Left hindlimb (tissue), 1 donor: ENCODE data around the gene CRABP2.

Source experiments
- DNase-seq: peaks from one replicate; pipeline ENCODE4 v3.0.0-alpha.2; 2018

Gene CRABP2

GRCh38 chr1:156705321-156705917 lies at the start of gene CRABP2:
CRABP2 (minus strand) TSS chr1:156705583; CDS start chr1:156705446, 137 bp downstream.
- peak; percentile 86 for DNase-seq

- DNase-seq = no peak
Observed at GRCh38 chr1:156754219-156754618, 48.8 kb upstream of the CRABP2 start.

DNA sequence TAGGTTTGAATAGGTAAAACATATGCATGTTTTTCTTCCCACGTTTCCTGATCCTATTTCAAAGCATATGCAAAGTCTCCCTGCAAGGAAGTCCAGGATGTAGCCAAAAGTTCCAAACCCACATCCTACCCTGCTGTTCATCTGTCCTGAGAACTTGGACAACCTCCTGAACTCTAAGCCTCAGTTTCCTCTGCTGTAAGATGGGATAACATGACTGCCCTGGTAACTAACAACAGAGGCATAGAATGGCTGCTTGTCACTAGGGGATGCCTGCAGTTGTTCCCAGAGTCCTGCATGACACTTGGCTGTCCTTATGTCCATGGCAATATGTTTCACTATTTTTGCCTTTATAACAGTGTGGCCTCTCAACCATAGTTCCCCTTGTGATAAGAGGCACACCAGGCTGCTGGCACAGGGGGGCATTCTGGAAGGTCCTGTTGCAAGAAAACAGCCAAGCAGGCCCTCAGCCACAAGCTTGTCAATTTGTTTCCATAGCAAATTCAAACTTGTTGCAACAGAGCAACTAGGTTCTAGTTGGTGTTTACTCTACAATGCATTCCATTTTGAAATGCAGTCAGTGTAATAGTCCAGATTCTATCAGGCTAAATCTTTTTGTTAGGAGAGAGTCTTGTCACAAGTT lies 47.6 kb upstream of the CRABP2 start:
- DNase-seq = no peak

GRCh38 chr1:156751757-156752481 lies 46.5 kb upstream of the CRABP2 start:
- DNase-seq = peak; percentile 99

DNA sequence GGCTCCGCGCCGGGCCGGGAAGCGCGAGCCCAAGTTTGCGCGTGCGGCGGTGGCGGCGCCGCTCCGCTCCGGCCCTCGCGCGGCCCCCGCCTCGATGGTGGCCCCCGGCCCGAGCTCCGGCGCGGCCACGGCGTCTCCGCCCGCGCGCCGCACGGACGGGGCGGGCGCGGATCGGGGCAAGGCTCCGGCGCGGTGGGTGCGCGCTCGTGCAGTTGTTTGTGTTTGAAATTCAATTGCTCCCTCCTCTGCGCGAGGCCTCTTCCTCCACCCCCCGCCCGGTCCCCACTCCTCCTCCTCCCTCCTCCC lies 46.0 kb upstream of the CRABP2 start, which contains the start of gene HDGF:
Gene HDGF (minus strand): TSS at position 225 of the 306 bp plus-strand sequence. CDS start 246 bp downstream, outside the sequence.
- DNase-seq = no peak

GRCh38 chr1:156750711-156751450 lies 45.5 kb upstream of the CRABP2 start:
- peak; percentile 61 for DNase-seq

DNA sequence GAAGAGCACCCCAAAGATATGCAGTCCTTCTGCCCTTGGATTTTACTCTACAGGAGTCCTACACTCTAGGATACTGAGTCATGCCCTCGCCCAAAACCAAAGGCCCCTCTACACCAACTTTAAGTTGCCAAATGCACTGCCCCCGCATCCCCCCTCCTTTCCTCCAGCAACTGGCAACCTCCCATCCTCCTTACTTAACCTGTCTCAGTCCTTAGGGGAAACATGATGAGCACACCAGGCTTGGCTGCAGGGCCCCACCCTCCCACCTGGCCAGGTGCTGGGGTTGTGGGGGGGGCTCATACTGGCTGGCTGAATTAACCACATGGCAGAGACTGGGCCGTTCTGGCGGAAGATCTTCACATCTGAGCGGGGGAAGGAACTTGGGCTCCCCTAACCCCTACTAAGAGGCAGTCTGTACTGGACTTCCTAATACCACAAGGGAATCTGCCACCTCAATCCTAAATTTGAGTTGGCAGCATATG lies 44.8 kb upstream of the CRABP2 start:
- DNase-seq = no peak

- DNase-seq = no peak
Observed at GRCh38 chr1:156749419-156750118, 44.2 kb upstream of the CRABP2 start.

DNA sequence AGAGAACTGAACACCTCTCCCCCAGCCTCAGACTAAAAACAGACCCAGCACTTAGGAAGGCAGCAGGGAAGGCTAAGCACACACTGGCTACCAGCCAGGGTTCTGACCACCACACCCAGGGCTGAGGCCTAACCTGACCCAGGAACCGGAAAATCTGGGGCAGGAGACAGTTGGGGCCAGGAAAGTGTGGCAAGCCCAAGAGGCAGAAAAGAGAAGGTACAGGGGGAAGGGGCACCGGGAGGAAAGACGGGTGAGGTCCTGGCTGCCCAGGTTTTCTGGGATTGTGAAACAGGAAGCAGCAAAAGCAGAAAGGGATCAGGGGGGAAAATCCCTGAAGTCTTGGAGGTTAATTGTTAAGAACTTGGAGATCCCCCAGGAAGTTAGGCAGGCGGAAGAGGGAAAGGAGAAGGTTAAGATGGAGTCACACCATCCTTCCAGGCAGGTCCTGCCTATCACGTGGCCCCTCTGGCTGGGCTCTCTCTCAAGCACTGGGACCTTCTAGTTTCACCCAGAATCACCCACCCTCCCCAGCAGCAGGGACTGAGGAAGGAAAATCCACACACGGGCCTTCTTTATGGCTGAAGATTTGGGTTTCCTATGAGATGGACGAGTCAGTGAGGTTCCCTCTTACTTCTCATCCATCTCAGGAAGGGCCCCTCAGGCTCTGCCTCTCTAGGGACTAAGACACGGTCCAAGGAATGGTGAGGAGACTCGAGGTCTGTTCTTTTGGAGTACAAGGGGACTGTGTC lies 43.5 kb upstream of the CRABP2 start:
- DNase-seq = no peak

GRCh38 chr1:156747742-156748669 lies 42.6 kb upstream of the CRABP2 start:
- DNase-seq = no peak

- DNase-seq = peak; percentile 96
Observed at GRCh38 chr1:156746728-156747631, 41.6 kb upstream of the CRABP2 start.

GRCh38 chr1:156746406-156746727 lies 41.0 kb upstream of the CRABP2 start:
- DNase-seq = no peak

DNA sequence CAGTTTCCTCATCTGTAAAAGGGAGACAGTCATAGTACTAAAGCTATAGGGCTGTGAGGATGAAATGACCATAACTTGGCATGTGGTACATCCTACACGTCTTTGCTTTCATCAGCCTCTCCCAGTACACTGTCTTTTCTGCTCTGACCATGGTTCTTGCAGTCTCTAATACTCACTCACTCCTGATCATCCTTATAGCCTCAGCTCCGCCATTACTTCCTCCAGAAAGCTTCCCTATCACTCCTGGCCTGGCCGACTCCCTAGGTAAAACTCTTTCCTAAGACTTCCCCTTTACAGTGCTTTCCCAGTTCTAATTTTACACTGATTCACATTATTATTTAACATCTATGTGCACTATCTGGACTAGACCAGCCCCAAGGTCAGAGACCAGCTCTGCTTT lies 40.5 kb upstream of the CRABP2 start:
- DNase-seq = no peak

GRCh38 chr1:156744786-156745419 lies 39.5 kb upstream of the CRABP2 start:
- DNase-seq = no peak

DNA sequence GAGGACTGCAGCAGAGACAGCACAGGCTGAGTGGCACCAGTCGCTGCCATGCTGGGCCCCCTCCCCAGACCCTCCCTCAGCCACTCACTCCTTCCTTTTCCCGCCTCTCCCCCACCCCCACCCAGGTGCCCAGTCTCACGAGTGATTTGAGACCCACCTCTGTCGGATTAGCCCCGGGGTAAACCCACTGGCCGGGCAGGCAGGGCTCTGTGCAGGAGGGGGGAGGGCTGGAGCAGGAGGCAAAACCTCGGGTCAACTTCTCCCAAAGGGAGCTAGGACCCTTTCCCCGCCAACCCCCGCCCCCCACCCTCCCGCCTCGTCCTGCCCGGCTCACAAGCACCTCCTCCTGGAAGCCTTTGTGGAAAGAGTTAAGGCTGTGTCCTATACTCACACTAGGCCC lies 39.0 kb upstream of the CRABP2 start:
- DNase-seq = no peak

DNA sequence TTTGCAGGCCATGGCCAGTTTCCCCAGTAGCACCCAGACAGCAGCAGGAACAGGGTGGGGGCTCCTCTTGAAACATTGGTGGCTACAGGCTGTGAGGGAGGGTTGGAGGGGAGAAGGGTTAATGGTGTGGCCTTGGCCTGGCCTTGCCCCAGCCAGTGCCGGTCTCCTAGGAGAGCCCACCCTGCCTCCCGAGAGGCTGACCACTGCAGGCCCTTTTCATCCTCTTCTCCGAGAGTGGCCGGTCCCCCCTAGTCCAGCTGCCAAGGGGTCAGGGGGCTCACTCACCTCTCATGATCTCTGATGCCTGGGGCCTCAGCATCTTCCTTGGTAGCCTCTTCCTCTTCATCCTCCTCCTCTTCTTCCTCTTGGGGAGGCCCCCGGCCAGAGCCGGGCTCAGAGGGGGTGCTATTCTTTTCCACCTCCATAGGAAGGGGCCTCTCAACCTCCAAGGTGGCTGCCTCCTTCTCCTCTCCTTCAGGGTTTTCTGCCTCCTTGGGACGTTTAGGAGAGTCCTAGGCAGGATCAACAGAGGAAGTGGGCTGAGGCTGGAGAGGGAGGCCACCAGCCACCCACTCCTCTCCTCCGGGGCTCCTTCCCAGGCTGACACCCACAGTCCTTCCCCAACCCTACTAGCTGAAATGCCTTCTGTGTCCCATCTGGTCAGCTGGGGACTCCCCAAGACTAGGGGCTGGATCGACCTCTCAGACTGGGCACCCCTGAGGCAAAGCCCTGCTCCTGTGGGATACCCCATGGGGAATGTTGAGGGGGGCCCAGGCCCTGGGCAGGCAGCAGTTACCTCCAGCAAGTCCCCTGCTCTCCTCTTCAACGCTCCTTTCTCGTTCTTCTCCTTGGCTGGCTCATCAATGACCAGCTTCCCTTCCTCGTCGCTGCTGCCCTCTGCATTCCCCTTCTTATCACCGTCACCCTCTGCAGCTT lies 38.3 kb upstream of the CRABP2 start:
- DNase-seq = no peak

DNA sequence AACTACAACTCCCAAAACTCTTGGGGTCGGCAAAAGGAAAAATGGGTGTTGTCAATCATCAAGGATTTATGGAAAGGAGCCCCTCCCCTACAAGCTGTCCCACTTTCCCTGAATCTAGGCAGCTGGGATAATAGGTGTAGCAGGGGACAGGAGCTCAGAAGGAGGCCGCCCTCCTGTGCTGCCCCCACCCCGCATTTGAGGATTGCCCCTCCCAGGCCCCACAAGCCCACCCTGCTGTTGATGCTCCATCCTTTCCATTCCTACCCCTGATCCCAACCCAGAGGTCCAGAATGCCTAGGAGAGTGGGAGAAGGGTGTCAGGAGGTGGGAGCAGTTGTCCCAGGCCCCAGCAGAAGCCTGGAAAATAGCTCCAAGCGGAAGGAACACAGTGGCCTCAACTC lies 37.4 kb upstream of the CRABP2 start:
- no peak for DNase-seq

GRCh38 chr1:156742017-156742416 lies 36.6 kb upstream of the CRABP2 start:
- no peak for DNase-seq
